GM18526 (cell line): ENCODE data around the gene NKPD1.

Experiments
- POLR2A ChIP-seq: IDR thresholded peaks from 3 replicates; pipeline ENCODE4 v1.6.1; 2011; ENCODE audit not compliant: insufficient read length; ENCODE audit errors: extremely low read depth

NKPD1 gene

DNA sequence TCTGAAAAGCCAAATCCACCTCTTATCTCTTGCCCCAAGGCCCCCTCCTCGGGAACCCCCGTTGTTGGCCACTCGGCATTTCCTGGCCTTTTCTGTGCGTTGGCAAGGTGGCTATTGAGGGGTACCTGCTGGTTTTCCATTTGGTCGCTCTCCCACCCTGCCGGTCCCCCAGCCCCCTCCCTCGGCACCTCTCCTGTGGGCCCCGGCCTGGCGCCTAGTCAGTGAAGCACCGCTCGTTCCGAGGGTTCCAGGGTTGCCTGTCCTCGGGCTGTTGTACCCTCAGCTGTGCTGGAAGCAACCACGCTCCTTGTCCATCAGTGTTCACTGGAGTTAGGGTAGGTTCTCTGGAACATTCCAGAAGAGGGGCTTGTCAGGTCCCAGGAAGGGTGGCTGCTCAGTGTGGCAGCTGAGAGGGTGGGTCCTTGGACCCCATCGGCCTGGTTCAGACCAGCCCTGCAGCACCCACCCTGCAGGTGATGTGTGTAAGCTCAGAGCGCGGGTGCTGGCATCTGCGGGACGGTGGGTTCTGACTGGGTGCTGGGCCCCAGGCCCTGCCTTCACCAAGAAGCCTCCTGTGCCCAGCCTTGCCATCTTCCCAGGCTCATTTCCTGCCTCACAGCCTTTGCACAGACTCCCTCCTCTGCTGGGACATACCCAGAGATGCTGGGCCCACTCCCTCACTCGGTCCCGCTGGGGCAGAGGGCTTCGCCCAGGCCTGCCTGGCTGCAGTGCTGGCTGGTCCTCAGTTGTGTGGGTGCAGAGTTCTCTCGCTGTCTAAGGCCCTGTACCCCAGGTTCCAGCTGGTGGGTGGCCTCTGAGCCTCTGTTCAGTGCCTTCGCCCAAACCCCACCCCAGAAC, 21.3 kb downstream of the NKPD1 start:
- TF ChIP-seq POLR2A: no peak

DNA sequence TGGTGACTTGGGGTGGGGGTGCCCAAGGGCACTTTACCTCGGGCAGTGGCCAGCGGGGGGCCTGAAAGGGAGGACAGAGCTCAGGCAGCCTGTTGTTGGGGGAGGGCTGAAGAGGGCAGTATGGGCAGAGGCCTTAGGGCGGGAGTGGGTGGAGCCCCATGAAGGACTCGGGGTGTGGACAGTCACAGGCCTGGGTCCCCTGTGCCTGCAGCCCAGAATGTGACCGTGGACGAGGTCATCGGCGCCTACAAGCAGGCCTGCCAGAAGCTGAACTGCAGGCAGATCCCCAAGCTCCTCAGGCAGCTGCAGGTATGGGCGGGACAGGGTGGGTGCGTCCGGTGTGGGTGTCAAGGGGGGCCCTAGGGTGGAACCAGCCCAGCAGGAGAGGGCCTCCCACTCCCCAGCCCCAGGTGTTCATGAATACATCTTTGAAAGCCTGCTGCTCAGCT, 22.5 kb downstream of the NKPD1 start:
- no peak for TF ChIP-seq POLR2A

DNA sequence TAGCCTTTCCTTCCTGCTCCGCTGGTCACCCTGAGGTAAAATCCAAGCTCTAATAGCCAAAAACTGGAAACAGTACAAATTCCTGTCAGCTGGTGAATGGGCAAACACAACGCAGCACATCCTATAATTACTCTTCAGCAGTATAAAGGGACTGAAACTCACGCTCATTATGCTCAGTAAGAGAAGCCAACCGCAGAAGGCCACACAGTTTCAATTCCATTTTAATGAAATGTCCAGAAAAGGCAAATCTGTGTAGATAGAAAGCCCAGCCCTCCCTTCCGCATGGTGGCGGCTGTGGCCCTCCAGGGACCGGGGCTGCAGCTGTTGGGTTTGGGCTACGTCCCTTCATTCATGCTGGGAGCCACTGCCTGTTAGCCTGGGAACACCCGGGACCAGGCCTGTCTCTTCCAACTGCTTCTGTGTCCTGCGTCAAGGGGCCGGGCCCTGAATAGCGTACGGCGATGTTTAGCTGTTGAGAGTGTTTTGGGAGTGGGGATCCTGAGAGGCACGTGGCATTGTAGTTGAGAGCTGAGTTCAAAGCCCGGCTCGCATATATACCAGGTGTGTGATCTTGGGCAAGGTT, 23.5 kb downstream of the NKPD1 start:
- TF ChIP-seq POLR2A: no peak

DNA sequence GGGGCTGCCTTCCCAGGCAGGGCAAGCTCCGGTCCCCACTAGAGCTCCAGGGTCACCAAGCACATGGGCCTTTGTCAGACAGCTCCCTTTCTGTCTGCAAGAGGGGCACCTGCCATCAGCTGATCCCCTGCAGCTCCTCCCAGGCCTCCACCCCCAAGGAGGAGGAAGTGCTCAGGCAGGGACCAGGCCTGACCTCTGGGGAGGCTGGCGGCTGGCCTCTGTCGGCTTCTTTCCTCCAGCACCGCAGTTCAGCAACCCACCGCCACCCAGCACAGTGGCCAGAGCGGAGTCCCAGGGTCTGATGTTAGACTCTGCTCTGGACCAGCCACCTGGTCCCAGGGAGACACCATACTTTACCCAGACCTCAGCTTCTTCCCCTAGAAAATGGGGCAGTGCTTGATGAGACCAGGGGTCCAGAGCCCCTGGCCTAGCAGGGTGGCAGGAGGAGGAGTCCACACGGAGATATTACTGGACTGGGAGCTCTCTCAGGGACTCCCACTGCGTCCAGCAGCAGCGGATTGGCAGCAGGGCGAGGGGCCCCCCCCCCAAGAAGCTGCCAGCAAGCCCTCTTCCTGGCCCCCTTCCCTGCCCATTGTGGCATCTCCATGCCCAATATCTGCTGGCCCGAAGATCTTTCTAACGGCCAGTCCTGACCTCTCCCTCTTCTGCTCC, 24.1 kb downstream of the NKPD1 start:
- TF ChIP-seq POLR2A: no peak

DNA sequence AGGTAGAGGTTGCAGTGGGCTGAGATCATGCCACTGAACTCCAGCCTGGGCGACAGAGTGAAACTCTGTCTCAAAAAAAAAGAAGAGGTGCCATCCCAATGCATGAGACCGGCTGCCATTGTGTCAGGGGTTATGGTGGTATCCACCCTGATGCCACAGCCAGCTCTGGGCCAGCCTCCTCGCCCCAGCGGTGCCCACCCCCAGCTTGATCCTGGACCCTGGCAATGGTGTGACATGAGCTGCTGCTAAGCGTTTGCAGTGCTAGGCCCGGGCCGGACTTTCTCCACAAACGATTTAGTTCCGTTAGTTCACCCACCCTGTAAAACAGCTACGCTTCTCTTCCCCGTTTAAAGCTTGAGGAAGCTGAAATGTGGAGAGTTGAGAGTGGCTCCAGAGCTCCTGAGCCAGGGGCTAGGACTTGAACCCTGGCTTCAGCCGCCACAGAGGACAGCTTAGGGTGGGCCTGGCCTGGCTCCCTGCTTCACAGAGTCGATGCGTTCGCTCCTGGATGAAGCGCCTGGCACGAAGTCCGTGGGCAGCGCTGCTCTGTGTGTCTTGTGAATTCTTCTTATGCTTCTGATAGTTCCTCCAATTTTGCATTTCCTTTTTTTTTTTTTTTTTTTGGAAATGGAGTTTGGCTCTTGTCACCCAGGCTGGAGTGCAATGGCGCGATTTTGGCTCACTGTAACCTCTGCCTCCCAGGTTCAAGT, 25.5 kb downstream of the NKPD1 start:
- TF ChIP-seq POLR2A: no peak

DNA sequence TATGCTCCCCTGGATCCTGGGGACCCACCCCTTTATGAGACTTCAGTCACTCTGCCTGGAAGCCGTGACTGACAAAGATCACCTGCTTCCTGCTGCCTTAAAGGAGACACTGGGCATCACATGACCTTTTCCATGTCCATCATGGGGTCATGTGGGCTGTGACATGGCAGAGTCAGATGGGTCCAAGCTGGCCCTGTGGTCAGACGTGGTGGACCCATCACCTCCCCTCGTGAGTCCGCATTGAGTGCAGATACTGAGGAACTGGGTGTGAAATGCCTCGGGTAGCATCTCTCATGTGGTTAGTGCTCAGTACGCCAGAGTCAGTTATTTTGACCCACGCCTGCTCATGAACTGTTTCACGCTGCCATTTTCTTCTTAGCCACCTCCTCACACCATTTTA, 27.1 kb downstream of the NKPD1 start:
- no peak for TF ChIP-seq POLR2A

DNA sequence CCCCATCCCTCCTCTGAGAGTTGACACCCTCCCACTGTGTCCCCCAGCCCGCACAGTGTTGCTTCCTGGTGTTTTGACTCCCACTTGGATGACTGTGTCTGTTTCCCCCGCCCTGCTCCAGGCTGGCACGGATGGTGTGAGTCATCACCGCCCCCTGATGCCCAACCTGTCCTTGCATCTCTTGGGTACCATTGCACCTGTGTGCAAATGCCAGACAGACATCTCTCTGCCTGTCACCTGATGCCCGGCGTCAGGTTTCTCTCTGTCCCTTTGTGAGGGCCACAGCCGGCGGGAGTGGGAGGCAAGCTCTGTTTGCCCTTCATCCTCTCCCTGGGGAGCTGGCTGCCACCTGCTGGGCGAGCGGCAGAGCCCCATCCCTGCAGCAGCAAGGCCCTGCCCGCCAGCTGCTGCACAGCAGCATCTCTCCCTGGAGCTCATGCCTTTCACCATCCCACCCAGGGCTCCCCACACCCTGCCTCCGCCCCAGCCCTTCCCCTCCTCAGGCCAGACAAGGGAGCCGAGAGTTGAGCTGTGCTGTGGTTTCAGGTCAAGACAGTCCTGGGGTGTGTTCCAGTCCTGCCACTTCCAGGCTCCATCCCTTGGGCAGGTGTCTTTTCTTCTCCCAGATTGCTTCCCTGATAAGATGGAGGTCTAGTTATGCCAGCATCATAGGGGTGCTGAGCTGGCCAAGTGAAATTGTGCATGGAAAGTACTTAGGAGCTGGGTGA, 29.7 kb downstream of the NKPD1 start:
- no peak for TF ChIP-seq POLR2A

DNA sequence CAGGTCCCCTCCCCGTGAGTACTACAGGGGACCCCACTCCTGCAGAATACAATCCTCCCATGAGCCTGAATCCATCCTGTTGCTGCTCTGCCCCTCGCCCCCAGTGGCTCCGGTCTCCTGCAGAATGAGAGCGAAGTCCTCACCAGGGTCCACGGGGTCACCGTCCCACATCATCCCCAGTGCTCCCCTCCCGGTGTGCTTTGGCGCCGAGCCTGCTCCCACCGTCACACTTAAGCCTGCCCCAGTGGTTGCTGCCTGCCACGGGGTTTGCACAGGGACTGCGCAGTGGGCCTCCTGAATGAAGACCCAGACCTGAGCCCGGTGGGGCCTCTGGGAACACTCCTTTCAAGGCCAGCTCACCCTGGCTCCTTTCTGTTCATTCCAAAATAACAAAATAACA, 30.5 kb downstream of the NKPD1 start:
- TF ChIP-seq POLR2A: no peak

DNA sequence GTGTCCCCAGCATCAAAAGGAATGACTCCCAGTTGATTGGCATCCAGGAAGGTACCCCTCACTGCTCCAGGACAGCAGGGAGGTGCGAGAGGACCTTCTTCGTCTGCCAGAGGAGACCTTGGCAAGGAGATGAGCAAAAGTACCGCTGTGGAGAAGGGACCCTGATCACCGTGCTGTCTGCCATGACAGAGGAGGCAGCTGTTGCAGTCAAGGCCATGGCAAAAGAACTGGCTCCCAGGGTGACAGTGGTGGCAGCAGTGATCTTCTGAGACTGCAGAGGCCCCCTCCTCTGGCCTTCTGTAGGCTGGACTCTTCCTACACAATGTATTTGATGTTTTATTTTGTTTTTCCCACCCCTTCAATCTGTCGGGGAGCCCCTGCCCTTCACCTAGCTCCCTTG, 32.0 kb downstream of the NKPD1 start:
- TF ChIP-seq POLR2A: no peak

DNA sequence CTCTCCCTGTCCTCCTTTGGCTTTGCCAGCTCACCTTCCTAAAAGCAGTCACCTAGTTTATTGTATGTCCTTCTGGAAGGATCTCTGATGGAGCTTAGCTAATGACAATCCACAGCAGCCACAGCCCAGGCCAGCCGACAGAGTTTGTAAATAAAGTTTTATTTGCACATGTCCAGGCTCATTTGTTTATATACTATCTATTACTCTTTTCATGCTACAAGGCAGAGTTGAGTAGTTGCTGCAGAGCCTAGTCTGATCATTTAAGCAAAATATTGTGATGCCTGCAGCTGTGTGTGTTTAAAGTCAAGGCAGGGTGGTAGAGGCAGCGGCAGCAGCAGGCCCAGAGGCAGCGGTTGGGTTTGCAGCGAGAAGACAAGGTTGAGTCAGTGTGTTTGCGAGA, 32.6 kb downstream of the NKPD1 start:
- no peak for TF ChIP-seq POLR2A

DNA sequence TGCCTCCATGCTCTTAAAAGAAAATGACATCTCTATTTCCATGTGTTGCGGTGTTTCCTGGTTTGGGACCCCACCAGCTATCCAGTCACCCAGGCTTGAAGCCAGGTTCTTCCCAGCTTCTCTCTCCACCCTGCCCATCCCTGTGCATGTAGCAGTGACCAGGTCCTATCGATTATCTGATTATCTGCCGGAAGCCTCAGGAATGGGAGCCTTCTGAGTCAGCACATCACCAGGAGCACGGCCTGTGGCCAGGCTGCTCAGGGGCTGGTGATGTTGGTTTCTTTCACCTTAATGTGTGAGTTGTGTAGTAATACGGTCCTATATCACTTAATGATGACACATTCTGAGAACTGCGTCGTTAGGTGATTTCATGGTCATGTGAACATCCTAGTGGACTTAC, 34.1 kb downstream of the NKPD1 start:
- no peak for TF ChIP-seq POLR2A

DNA sequence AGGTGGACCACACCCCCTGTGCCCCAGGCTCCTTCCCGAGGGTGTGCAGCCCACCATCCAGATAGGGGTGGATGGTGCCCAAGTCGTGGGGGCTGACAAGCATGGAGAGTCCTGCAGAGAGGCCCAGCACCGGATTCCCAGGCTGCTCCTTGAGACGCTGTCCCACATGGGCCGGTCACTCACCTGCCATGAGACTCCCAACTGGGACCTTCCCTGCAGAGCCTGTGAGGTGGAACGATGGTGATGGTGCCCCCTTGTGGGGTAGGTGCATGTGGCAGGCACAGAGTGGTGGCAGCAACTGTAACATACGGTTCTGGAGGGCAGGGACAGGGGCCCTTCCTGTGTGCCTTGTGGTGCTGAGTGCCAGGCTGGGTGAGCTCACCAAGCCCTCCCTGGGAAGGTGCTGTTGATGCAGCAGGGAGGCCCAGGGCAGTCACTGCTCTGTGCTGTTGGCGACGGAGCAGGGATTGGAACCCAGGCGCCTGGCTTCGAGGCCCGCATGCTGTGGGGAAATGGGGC, 34.7 kb downstream of the NKPD1 start:
- no peak for TF ChIP-seq POLR2A

DNA sequence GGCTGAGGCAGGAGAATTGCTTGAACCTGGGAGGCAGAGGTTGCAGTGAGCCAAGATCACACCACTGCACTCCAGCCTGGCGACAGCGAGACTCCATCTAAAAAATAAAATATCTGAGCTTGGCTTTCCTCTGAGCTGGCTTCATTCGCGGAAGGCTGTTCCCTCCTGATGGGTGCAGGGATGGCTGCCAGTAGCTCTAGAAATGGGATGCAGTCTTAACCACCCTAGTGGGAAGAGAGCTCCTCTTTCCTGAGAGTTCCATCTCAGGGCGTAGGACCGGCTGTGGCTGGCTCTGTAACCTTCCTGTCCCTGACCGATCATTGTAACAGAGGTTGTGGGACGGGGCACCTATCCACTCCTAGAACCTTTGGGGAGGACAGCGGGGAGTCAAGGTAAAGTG, 35.4 kb downstream of the NKPD1 start:
- no peak for TF ChIP-seq POLR2A

DNA sequence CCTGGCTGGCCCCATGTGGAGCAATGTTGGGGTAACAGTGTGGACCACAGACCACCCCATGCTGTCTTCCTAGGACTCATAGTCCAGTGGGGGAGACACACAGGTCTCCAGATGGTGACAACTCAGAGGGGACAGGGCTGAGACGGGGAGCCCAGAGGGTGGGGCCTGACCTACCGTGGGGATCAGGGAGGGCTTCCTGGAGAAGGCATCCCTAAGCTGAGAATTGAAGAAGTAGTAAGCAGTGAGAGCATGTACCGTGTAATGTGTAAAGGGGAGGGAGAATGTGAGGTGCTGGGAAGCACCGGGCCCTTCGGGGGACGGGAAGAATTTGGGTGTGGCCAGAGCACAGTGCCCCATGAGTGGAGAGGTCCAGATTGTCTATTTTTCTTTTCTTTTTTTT, 36.8 kb downstream of the NKPD1 start:
- TF ChIP-seq POLR2A: no peak

DNA sequence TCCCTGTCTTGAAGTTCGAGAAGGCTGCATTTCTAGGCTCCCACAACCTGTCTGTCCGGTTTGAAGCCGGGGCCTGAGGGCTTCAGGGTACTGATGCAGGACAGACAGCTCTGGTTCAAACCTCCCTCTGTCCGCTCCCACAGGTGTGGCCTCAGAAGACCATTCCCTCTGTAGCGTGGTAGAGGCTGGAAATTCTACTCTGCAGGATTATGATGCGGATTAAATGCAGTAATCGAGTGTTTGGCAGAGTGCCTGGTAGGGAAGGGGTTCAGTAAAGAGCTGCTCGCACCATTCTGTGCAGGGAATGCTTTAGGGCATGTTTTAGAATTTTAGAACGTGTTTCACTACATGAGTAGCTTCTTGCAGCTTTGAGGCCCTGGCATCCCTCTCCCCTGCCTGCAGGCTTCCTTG, 37.3 kb downstream of the NKPD1 start:
- TF ChIP-seq POLR2A: no peak
